Dendritic cell treated with granulocyte-macrophage colony-stimulating factor and Interleukin-4, amounts not matched to agents 40 ng/mL and 50 ng/mL, for 4 days (primary cell): Measurements from ENCODE around the gene TMEM218.
A peak's percentile ranks its signal among the peaks of the same experiment; 100 is the strongest.

Experiments used
- H3K27ac Mint-ChIP-seq: one replicate; pipeline ENCODE4 v1.8.0; 2022; ENCODE audit warnings: mild to moderate bottlenecking, mixed read lengths
- H3K27me3 Mint-ChIP-seq: one replicate; pipeline ENCODE4 v1.8.0; 2022; ENCODE audit warnings: mild to moderate bottlenecking, mixed read lengths
- H3K36me3 Mint-ChIP-seq: one replicate; pipeline ENCODE4 v1.8.0; 2022; ENCODE audit warnings: low read depth, mixed read lengths
- H3K4me1 Mint-ChIP-seq: one replicate; pipeline ENCODE4 v1.8.0; 2022; ENCODE audit warnings: low read depth, mixed read lengths
- H3K4me3 Mint-ChIP-seq: one replicate; pipeline ENCODE4 v1.8.0; 2022; ENCODE audit warnings: mild to moderate bottlenecking, moderate library complexity, mixed read lengths
- H3K9me3 Mint-ChIP-seq: one replicate; pipeline ENCODE4 v1.8.0; 2022; ENCODE audit warnings: mixed read lengths
- intact Hi-C: fragments of 100-400 bp; cut with micrococcal nuclease; formaldehyde crosslinking; loops from one replicate; pipeline ENCODE4 v1.15.0; 2022

Gene TMEM218

DNA sequence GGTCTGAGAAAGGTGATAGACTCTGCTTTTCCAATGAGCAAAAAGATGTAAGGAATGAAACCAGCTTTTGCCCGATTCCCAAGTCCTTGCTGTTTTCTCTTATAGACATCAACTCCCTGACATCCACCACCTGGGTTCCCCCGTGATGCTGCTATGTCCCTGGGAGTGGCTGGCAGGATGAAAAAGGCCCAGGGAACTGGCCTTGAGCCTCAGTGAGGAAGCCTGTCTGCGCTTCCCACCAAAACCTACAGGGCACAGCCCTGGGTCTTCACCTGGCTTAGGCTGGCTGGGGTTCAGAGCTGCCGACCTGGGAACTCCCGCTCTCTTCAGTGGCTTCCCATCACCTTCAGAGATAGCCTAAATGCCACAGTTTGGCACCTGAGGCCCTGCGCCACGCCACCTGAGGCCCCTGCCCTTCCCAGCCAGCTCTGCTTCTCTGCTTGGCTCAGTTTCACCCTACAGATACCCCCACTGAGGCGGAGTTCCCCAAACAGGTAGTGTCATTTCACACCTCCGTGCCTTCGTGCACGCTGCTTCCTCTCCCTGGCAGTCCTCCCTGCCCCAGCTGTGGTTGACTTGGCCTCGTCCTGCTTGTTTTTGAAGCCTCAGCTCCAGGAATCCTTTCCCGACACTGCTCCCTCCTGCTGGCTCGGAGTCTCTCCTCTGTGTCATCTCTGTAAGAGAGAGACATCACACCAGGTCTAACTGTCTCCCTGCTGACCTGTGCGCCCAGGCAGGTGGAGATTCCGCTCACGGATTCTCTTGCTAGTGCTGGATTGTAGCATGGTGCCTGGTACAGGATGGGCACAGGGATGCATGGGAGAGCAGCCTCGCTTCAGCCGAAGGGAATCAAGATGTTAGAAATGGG, 37.6 kb downstream of the TMEM218 start:
- peaks cover 77% of the 10 kb centered on the region for H3K36me3 Mint-ChIP-seq
- no peaks in the 10 kb centered on the region for H3K9me3 Mint-ChIP-seq
- no peaks in the 10 kb centered on the region for H3K27me3 Mint-ChIP-seq
- peak overlapping the region; percentile 96 for H3K27ac Mint-ChIP-seq
- intact Hi-C loops: loop anchor here (2.0 to 10.0 kb wide), 2 partner anchors 37 to 521 kb away; partner anchors contain the start of genes STT3A and TMEM218
- peaks cover 99% of the 10 kb centered on the region for H3K4me1 Mint-ChIP-seq
- no peak overlapping the region for H3K4me3 Mint-ChIP-seq

DNA sequence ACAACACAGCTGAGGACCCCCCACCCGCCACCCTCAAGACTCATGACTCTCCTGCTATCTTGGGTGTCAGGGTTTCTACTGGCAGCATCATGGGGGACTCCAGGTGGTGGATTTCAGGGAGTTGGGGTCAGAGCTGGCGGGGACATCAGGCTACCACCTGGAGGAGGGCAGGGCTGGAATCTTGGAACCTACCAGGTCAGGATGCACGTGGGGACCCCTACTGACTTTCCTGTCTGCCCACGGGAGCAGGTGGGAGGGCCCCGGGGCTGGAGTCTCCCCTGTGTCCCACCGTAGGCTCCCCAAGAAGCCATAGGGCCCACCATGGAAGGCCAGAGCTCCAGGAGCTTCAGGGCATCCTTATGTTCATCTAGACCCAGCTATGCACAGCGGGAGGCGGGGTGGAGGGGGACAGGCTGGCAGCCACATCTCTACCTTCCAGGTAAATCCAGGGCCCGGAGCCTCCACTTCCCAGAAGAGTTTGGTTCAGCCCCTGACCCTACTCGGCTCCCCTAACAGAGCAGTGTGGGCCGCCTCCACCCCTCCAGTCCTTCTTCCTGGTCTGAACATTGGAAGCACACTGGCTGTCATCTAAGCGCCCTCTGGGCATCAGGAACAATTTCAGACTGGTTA, 38.4 kb downstream of the TMEM218 start:
- Mint-ChIP-seq H3K27me3 (no peaks in the 10 kb centered on the region), H3K4me3 (peak overlapping the region; percentile 37), H3K4me1 (peaks cover 98% of the 10 kb centered on the region), H3K9me3 (no peaks in the 10 kb centered on the region), H3K36me3 (peaks cover 69% of the 10 kb centered on the region), H3K27ac (peak overlapping the region; percentile 96)
- intact Hi-C loops: loop anchor here (2.0 to 10.0 kb wide), 2 partner anchors 38 to 522 kb away; partner anchors contain the start of genes STT3A and TMEM218

DNA sequence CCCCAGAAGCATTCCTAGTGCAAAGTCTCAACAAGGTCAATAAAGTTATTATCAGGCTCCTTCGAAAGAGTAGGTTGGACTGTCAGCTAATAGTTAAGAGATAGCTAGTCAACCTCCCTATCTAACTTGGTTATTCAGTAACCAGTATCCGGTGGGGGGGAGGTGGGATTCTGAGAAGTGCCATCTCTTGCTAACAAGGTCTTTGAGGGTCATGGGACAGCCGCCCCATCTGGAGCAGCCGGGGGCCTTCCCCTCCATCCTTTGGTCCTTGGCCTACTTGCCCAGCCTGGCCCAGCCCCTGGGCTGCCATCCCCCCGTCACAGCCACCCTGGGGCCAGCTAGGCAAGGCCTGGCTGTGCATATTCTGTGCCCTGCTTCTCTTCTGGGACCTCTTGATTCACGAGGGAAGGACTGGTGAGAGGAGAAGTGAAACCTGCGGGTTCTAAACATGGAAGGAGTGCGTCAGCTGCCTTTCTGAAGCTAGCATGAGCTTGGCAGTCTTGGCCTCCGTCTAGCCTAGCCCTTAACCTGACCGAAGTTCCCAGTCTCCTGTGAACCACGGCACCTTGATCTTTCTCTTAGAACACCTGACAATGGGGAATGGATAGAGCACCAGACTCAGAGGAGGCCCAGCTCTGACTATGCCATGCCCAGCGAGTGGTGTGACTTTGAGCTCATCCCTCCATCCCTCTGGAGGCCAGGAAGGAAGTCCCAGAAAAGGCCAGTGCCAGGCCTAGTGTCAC, 39.0 kb downstream of the TMEM218 start:
- Mint-ChIP-seq H3K9me3 (no peaks in the 10 kb centered on the region), H3K4me1 (peaks cover 97% of the 10 kb centered on the region), H3K27me3 (no peaks in the 10 kb centered on the region), H3K4me3 (peak overlapping the region; percentile 45), H3K36me3 (peaks cover 63% of the 10 kb centered on the region), H3K27ac (peak overlapping the region; percentile 96)
- intact Hi-C loops: loop anchor here (2.0 to 10.0 kb wide), 2 partner anchors 38 to 522 kb away; partner anchors contain the start of genes STT3A and TMEM218

DNA sequence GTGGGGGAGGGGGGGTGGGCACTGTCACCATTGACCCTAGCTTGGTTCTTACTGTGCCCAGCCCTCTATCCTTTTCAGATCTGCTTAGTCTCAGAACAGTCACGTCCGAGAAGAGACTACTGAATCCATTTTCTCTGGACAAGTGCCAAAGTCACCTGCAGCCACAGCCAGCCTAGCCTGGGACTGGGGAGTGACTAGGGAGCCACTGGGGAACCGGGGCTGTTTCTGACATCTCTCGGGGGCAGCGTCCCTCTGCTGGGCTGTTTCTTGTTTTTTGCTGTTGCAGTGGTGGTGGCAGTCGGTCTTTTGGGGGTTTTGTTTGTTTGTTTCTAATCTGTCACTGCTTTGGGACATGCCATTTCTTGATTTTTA, 39.6 kb downstream of the TMEM218 start:
- peak overlapping the region; percentile 96 for H3K27ac Mint-ChIP-seq
- intact Hi-C loops: loop anchor here (2.0 to 10.0 kb wide), 2 partner anchors 39 to 523 kb away; partner anchors contain the start of genes STT3A and TMEM218
- H3K27me3 Mint-ChIP-seq: no peaks in the 10 kb centered on the region
- H3K4me3 Mint-ChIP-seq: peak overlapping the region; percentile 45
- H3K4me1 Mint-ChIP-seq: peaks cover 91% of the 10 kb centered on the region
- H3K36me3 Mint-ChIP-seq: peaks cover 57% of the 10 kb centered on the region
- no peaks in the 10 kb centered on the region for H3K9me3 Mint-ChIP-seq

DNA sequence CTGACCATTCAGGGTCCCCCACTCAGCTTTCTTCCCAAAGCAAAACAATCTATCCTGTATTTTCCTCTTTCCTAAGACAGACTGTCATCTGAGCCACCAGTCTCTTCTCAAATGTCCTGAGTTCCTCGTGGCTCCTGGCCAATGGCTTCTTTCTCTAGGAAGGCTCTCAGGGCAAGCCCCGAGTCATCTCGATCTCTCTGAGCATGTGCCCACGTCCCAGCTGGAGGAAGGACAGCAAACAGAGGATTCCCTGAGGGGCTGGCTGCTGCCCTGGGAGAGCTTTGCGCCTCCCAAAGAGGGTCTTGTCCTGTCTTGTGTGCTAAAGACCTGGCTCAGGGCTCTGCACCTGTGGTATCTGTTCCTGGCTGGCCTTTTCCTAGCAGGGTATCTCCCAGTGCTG, 40.0 kb downstream of the TMEM218 start:
- Mint-ChIP-seq H3K27me3 (no peaks in the 10 kb centered on the region), H3K36me3 (peaks cover 53% of the 10 kb centered on the region), H3K27ac (peak overlapping the region; percentile 96), H3K4me1 (peaks cover 88% of the 10 kb centered on the region), H3K4me3 (peak overlapping the region; percentile 42), H3K9me3 (no peaks in the 10 kb centered on the region)
- intact Hi-C loops: loop anchor here (10.0 kb wide), 1 partner anchor 523 kb away; the partner anchor contains the start of gene STT3A

DNA sequence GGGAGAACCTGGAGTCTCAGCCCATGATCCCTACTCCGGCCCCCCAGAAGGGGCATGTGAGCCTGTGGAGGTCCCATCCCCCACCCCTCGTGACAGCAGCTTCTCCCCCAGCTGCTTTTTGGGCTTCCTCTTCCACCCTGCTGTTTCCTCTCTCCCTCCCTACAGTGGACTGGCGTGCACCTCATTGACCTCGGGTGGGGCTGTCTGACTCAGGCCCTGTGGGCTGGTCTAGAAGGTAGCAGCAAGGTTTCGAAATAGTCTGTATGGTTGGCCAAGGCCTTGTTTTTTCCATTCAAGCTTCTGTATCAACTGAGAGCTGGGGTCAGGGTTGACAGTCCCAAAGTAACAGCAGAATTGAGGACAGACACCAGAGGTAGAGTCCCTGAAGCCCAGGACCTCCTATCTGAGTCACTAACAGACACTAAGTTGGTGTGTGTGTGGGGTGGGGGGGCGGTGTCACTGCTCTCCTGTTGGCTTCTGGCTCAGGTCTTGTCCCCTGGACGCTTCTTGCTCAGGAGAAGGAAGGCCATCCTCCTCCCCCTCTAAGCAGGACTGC, 40.6 kb downstream of the TMEM218 start:
- H3K9me3 Mint-ChIP-seq: no peaks in the 10 kb centered on the region
- H3K27ac Mint-ChIP-seq: peak overlapping the region; percentile 96
- H3K4me3 Mint-ChIP-seq: peak overlapping the region; percentile 42
- H3K4me1 Mint-ChIP-seq: peaks cover 88% of the 10 kb centered on the region
- H3K27me3 Mint-ChIP-seq: no peaks in the 10 kb centered on the region
- peaks cover 46% of the 10 kb centered on the region for H3K36me3 Mint-ChIP-seq
- intact Hi-C loops: loop anchor here (1.0 to 10.0 kb wide), 2 partner anchors 8 to 524 kb away; partner anchors contain the start of gene STT3A

DNA sequence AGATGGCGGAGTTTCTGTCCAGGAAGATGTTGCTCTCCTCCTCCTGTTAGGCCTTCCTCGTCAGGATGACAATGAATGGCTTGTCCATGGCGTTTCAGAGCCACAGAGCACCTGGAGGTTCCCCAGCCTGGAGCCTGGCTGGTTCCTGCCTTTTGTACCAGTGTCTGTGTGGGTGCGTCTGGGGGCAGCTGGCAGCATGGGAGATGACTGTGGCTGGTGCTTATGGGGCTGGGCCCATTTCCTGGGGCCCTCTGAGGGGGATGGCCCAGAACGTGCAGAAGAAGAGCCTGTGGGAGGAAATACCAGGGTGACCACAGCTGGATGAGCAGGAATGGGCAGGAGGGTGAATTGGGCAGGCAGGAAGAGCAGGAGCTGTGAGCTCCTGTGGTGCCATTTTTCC, 41.6 kb downstream of the TMEM218 start:
- H3K27me3 Mint-ChIP-seq: no peaks in the 10 kb centered on the region

DNA sequence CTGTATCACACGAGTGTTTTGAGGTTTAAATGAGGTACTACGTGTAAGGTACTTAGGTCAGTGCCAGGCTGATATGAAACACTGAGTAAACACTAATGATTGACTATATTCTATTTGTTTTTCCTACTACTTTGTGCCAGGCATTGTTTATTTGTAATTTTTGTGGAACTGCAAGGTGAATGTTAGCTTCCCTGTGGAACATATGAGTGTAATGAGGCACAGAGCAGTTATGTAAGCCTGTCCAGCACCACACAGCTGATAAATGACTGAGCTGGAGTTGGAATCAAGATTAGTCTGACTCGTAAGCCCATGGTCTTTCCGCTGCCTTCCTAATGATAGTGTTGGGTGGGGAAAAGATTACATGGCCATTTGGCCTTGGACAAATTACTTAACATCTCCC, 42.4 kb downstream of the TMEM218 start:
- H3K27me3 Mint-ChIP-seq: no peaks in the 10 kb centered on the region
- intact Hi-C loops: loop anchor here (10.0 kb wide), 1 partner anchor 1146 kb away; the partner anchor contains the start of genes FAM118B and RPUSD4
- peaks cover 40% of the 10 kb centered on the region for H3K36me3 Mint-ChIP-seq
- no peaks in the 10 kb centered on the region for H3K9me3 Mint-ChIP-seq
- peak overlapping the region; percentile 96 for H3K27ac Mint-ChIP-seq
- no peak overlapping the region for H3K4me3 Mint-ChIP-seq
- H3K4me1 Mint-ChIP-seq: peaks cover 80% of the 10 kb centered on the region

More for the DNA sequence above, 41.6 kb downstream of the TMEM218 start:
- Mint-ChIP-seq H3K4me1 (peaks cover 80% of the 10 kb centered on the region), H3K9me3 (no peaks in the 10 kb centered on the region), H3K27ac (peak overlapping the region; percentile 96), H3K4me3 (no peak overlapping the region), H3K36me3 (peaks cover 40% of the 10 kb centered on the region)
- intact Hi-C loops: loop anchor here (1.0 to 10.0 kb wide), 3 partner anchors 7 to 1145 kb away; partner anchors contain the start of genes FAM118B, RPUSD4 and STT3A

DNA sequence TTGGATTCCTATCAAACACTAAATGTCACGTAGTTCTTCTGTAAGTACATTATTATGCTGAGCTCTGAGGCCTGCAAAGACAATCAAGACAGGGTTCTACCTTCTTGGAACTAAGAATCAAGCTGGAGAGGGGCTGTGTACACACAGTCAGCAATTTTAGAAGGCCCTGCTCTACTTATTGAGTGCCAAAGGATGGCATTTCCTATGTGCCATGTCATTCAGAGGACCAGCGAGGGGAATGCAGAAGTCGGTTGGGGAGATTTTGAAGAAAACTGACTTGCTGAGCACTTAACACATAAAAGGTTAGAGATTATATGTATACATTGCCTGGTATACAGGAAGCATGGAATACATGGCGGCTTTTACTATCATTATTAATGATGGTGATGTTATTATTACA, 43.1 kb downstream of the TMEM218 start:
- H3K27me3 Mint-ChIP-seq: no peaks in the 10 kb centered on the region
- intact Hi-C loops: loop anchor here (10.0 kb wide), 1 partner anchor 1146 kb away; the partner anchor contains the start of genes FAM118B and RPUSD4
- H3K27ac Mint-ChIP-seq: peak overlapping the region; percentile 96
- H3K4me1 Mint-ChIP-seq: peaks cover 76% of the 10 kb centered on the region
- H3K4me3 Mint-ChIP-seq: no peak overlapping the region
- no peaks in the 10 kb centered on the region for H3K9me3 Mint-ChIP-seq
- peaks cover 40% of the 10 kb centered on the region for H3K36me3 Mint-ChIP-seq

DNA sequence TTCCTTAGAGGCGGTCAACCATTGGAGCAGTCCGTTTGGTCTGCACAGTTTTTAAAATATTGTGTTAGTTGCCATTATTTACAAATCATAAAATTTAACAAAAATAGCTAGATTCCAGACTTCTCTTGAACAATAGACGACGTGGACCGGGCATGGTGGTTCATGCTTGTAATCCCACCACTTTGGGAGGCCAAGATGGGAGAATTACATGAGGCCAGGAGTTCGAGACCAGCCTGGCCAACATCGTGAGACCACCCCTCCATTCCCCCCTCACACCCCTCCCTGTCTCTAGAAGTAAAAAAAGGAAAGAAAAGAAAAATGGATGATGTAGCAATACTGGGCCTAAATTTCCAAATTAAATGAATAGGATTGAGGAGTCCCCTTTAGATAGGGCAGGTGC, 47.4 kb downstream of the TMEM218 start:
- peak overlapping the region; percentile 96 for H3K27ac Mint-ChIP-seq
- H3K9me3 Mint-ChIP-seq: no peaks in the 10 kb centered on the region
- intact Hi-C loops: loop anchor here (10.0 kb wide), 1 partner anchor 1151 kb away; the partner anchor contains the start of genes FAM118B and RPUSD4
- H3K4me3 Mint-ChIP-seq: peak overlapping the region; percentile 87
- peaks cover 42% of the 10 kb centered on the region for H3K4me1 Mint-ChIP-seq
- peaks cover 14% of the 10 kb centered on the region for H3K36me3 Mint-ChIP-seq
- no peaks in the 10 kb centered on the region for H3K27me3 Mint-ChIP-seq

DNA sequence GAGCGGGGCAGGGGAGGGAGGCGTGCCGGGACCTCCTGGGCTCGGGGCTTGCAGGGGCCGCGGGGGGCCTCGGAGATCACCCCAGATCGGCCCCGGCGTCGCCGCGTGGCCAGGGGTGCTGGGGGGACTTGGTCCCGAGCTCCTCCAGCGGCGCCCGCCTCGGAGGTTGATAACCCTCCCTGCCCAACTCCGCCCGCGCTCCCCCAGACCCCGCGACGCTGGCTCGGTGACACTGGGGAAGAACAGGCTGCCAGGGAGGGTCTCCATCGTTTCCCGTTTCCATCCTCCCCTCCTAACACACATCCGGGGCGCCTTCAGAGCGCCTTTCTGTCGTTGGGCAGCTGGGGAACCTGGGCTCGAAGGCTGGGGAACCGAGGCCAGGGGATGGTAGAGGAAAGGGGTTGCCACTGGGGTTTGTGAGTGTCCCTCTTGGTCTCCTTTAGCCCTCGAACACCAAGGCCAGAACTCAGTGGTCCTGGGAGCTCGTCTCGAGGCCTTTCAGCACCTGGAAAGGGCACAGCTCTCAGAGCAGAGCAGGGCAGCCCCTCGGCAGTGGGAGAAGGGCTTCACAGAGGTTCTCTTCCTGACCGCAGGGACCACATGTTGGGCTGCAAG, 47.9 kb downstream of the TMEM218 start:
- H3K27ac Mint-ChIP-seq: peak overlapping the region; percentile 96
- intact Hi-C loops: loop anchor here (1.0 to 10.0 kb wide), 4 partner anchors 47 to 1151 kb away; partner anchors contain the start of genes CCDC15, FAM118B, RPUSD4 and TMEM218
- peaks cover 38% of the 10 kb centered on the region for H3K4me1 Mint-ChIP-seq
- H3K9me3 Mint-ChIP-seq: no peaks in the 10 kb centered on the region
- H3K27me3 Mint-ChIP-seq: no peaks in the 10 kb centered on the region
- peaks cover 14% of the 10 kb centered on the region for H3K36me3 Mint-ChIP-seq
- peak overlapping the region; percentile 87 for H3K4me3 Mint-ChIP-seq

DNA sequence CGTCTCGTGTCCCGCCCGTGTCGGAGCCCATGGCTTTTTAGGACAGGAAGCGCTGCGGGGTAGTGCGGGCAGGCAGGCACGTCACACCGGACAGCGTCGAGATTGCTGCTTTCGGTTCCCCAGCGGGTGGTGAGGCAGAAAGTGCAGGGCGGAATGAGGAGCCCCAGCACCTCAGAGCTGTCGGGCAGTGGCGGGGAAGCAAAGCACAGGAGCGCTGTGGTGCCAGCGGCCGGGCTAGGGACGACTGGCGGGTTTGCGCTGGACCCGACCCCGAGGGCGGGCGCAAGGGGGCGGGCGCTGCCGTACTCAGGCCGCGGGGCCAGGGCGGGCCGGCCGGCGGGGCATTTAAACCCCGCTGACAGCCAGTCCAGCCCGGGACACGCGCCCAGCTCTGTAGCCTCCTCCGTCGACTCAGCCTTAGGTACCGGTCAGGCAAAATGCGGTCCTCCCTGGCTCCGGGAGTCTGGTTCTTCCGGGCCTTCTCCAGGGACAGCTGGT, 48.4 kb downstream of the TMEM218 start, which contains the start of gene SLC37A2:
Gene SLC37A2, plus strand, starts transcription at position 375 of the 498 bp plus-strand sequence. Its CDS starts 63 bp downstream, at position 438.
- Mint-ChIP-seq H3K4me1 (peaks cover 37% of the 10 kb centered on the region), H3K9me3 (no peaks in the 10 kb centered on the region), H3K4me3 (peak within 1 kb of the TSS; percentile 87), H3K36me3 (peaks cover 14% of the 10 kb centered on the region), H3K27me3 (no peaks in the 10 kb centered on the region), H3K27ac (peak within 1 kb of the TSS; percentile 96)
- intact Hi-C loops: loop anchor here (1.0 to 10.0 kb wide), 5 partner anchors 7 to 1152 kb away; partner anchors contain the start of genes CCDC15, FAM118B, RPUSD4 and TMEM218
